HG03469 (cell line): ENCODE results near the gene HNMT.
"Not testable (repeated sequence)": the region's sequence is repeated elsewhere in the genome, so short reads cannot be mapped to it uniquely, and the experiment has no call there.

ENCODE experiments used
- ATAC-seq: cut with Tn5 transposase; IDR thresholded peaks from one replicate; pipeline ENCODE4 v1.9.1; 2021; ENCODE audit warnings: mild to moderate bottlenecking, moderate library complexity, moderate number of reproducible peaks; ENCODE audit not compliant: unreplicated experiment

HNMT gene

DNA sequence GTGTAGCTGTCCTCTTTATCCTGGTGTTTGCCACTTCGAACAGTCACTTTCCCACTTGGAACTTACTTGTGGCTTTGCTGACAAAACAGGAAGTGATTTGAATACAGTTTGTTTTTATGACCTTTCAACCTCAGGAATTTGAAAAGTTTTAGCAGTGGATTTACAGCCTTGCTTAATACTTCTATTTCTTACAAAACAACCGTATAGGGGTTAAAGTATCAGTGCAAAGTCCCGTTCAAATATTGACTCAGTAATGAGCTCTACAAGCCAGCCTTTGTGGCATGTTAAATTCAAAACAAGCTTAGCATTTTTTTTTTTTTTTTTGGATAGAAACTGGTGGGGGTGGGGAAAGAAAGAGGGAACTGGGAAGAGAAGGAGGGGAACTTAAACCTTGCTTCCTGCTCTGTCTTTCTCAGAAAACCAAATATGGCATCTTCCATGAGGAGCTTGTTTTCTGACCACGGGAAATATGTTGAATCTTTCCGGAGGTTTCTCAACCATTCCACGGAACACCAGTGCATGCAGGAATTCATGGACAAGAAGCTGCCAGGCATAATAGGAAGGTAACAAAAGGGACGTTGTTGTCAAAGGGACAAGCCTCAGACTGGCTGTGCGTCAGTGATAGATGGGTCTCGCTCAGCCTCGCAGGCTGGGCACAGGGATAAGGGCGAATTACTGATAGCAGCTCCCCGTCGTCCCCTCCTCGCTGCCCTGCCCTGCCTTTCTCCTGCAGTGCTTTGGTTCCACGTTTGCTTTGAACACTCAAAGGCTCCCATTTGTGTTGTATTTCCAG, at the start of gene HNMT:
TSS of gene HNMT (plus strand) at position 408 of the 793 bp plus-strand sequence. CDS start at position 427, 19 bp downstream.
- ATAC-seq: no peak

DNA sequence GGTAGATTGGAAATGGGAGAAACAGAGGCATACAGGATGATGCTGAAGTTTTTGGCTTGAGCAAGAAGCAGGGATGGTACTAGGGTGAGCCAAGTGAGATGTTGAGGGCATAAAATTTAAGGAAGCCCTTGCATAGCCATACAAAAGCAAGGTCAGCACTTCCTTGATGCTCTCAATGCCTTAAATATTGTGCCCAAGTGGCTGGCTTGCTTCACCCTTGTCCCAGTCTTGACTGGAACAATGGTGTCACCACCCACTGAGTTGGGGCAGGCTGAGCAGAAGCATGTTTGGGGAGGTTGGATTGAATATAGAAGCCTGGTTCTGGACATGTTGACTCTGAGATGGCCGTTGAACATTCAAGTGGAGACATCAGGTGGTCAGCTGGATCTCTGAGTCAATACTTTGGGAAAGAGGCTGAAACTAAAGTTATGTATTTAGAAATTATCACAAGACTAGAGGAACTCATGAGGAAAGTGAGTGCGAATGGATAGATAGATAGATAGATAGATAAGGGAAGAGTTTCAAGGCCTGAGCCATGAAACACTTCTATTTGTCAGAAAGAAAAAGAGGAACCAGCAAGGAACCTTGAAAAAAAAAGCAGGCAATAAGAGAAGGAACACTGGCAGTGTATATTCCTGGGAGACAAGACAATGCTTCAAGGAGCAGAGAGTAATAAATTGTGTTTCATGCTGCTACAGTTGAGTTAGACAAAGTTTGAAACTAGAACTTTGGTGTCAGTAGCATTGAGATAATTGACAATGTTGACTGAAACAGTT, 43.0 kb upstream of the HNMT start:
- ATAC-seq: no peak

DNA sequence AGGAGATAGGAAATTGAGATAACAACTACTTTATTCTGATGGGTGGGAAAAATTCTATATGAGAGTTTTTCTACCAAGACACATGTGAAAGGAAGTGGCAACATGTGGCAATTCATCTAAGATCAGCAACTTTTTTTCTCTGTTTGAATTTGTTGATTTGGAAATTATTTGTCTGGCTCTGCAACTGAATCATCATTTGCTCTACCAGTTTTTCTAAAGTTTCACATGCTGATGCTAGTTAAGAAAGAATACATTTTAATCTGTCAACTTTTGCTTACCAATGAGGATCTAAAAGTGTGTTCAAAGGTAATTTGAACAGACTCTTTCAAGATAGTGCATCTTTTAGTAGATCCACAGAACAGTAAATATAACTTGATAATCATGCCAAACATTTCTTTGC, 42.1 kb upstream of the HNMT start:
- ATAC-seq: not testable (repeated sequence)

DNA sequence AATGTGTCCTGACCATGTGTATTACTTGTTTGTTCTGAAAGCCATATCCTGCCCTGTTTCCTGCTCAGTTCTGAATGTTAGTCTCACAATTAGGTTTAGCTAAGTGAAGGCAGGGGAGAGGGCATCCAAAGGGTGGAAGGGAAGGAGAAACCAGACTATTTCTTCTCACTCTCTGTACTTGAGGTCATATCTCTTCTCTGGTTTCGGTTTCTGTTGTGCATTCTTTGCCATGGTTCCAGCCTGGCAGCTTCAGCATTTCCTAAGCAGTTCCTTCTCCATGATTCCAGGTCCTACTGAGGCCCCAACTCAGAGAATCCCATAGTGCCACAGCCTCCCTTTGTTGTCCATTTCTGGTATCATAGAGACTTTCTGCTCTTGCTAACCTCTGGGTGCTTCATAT, 40.3 kb upstream of the HNMT start:
- no peak for ATAC-seq

DNA sequence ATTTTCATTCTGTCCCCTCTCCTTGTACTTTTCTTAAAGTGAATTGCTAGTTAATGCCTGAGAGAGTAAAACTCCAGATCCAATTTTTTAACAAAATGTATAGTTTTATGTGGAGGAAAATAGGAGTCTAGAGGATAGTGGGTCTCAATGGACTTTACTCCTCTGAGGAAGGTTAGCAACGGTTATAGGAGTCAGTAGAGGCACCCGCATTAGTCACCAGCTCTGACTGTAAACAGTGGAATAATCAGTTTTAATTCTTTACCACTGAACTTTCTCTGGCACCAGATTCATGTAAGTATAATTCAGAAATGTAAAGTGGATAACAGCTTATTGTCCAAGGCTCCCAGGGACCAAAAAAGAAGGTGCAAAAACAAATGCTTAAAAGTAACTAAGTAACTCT, 38.7 kb upstream of the HNMT start:
- ATAC-seq: no peak

DNA sequence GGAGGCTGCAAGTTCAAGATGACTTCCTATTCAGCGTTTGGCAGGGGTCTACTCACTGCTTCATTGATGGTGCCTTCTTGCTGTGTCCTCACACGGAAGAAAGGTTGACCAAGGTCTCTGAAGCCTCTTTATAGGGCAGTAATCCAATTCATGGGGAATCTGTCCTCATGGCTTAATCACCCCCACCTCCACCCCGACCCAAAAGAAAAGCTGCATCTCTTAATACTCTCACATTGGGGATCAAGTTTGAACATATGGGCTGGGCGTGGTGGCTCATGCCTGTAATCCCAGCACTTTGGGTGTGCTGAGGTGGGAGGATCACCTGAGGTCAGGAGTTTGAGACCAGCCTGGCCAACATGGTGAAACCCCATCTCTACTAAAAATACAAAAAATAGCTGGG, 36.4 kb upstream of the HNMT start:
- ATAC-seq: no peak

DNA sequence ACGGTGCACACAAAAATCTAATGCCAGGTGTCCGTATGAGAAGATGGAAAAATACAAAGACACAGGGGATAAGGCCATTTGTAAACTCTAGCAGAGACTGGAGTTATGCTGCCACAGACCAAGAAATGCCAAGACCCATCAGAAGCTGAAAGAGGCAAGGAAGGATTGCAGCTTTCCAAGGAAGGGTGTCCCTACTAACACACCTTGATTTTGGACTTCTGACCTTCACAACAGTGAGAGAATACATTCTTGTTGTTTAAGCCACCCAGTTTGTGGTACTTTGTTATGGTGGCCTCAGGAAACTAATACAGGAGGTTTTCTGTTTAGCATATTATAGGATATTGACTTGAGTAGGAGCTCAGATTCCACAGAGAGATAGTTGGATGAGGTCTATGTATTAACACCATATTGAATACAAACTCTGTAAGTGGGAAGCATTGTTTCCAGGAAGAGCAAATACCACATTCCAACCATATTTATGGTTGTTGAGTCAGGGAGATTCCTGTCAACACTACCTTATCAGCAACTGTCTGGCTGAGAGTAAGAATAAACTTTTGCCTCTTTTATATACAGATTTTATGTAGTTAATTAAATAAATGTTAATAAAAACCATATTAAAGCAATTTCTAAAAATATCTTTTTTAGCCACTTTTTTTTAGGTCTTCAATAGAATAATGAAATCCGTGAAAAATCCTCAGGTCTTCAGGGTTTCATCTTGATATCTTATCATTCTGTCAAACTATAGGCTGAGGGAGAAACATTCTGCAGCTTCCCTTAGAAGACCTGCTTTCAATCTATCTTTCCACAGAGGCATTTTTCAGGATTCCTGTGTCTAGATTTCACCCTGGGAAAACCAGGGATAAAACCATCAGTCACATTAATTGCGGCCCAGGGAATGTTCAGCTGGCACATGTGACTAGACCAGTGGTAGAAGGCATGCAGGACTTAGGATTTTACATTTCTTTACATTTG, 35.4 kb upstream of the HNMT start:
- no peak for ATAC-seq

DNA sequence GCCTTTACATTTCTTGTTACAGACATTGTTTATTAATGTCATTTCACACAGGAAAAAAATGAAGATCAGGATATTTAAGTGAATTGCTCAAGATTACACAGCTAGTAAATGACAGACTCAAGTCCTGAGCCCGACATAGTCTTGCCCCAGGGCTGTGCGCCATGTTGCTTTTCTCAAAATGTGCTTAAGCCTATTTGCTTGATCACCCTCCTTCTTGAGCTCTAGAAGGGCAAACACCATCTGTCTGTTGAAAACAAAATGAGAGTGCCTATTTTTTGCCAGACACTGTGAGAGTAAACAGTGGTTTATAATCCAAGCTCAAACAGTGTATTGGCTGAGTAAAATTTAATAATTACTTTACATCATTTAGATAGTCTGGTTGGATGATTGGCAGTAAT, 34.8 kb upstream of the HNMT start:
- no peak for ATAC-seq

DNA sequence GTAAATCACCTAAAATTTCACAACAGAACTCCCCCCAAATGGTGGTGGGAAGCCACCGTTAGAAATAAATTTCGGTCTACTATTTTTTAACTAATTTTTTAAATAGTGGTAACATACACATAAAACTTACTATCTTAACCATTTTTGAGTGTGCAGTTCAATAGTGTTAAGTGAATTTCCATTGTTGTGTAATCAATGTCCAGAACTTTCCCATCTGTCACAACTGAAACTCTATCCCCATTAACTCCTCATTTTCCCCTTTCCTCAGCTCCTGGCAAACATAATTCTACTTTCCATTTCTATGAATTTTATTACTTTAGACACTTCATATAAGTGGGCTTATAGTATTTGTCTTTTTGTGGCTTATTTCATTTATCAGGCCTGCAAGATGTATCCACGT, 34.1 kb upstream of the HNMT start:
- no peak for ATAC-seq

DNA sequence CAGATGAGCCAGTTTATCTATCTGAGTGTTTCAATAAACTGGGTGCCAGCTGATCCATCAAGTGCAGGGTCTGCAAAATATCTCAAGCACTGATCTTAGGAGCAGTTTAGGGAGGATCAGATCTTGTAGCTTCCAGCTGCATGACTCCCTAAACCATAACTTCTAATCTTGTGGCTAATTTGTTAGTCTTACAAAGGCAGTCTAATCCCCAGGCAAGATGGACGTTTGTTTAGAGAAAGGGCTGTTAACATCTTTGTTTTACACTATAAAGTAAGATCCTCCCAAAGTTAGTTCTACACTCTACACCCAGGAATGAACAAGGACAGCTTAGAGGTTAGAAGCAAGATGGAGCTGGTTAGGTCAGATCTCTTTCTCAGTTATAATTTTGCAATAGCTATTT, 28.7 kb upstream of the HNMT start:
- no peak for ATAC-seq

DNA sequence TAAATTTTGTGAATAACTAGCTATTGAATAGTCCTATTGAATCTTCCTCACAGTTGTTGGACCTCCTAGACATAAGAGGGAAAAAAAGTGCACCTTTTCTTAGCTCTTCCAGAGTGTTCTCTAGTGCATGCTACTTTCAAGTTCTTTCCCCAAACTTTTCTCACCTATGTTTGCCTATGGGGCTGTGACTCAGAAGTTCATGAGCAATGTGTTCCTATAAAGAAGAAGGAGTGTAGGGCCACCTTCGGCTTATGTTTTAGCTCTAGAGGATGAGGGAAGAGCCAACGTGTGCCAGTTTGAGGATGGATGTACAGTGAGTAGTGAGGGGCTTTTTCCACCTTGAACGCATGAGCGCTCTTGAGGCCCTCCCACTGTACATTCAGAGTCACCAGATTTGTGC, 27.0 kb upstream of the HNMT start:
- ATAC-seq: no peak

DNA sequence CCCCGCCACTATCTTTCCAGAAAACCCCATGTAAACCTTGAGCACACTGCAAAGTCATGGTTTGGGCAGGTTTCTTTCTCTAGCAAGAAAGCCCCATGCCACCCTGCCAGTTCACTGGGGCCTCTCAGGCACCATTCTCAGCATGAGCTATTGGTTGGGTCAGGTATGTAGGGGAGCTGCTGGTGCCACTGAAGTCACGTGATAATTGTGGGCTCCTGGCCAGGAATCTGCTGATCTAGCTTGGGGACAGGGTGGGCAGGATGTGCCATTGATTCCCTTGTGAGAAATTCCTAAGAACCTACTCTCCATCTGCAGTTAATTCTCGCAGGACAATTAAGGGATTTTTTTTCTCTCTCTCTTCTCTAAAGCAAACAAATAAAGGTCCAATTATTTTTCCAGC, 26.5 kb upstream of the HNMT start:
- no peak for ATAC-seq

DNA sequence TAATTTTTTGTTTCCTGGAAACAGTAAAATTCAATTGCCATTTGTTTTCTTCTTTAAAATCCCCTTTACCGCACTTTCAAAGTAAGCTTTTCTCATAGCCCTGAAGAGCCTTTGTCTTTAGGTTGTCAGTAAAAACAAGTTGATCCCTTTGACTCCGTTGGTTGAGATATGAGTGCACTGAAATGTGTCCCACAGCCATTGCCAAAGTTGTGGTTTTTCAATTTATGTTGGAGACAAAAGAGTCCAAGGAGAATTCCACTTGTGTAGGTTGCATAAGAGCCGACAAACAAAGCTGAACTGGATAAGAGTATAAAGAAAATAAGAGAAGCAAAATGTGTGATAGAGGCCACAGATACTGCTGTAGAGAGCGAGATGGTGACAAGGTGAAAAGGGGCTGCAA, 26.1 kb upstream of the HNMT start:
- no peak for ATAC-seq

DNA sequence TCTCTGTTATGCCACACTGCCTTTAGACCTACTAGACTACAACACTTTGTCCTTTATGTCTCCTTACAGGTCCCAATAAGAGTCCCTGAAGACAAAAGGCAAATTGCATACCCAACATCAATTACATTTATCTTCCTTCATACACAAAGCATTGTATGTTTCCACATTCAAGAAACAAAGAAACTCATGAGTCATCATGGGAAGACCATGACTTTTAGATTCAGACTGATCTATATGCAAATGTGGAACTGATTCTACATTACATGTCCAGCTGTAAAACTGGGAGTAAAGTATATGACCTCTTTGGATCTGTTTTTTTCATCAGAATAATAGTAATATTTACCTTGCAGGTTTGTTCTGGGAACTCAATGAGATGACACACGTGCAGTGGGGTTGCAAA, 25.2 kb upstream of the HNMT start:
- ATAC-seq: no peak

DNA sequence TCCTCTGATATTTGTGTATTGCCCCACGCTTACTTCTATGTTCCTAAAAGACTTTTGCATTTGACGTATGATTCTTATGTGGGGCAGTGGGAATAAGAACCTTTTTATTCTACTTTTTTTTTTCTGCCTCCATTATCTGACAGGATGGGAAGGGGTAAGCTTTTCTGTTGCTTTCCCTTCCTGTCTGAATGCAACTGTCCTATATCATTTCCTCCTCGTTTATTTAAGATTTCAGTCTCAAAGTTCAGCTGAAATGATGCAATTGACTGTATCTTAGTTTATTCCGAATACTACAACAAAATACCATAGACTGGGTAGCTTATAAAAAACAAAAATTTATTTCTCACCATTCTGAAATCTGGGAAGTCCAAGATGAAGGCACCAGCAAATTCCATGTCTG, 24.1 kb upstream of the HNMT start:
- no peak for ATAC-seq

DNA sequence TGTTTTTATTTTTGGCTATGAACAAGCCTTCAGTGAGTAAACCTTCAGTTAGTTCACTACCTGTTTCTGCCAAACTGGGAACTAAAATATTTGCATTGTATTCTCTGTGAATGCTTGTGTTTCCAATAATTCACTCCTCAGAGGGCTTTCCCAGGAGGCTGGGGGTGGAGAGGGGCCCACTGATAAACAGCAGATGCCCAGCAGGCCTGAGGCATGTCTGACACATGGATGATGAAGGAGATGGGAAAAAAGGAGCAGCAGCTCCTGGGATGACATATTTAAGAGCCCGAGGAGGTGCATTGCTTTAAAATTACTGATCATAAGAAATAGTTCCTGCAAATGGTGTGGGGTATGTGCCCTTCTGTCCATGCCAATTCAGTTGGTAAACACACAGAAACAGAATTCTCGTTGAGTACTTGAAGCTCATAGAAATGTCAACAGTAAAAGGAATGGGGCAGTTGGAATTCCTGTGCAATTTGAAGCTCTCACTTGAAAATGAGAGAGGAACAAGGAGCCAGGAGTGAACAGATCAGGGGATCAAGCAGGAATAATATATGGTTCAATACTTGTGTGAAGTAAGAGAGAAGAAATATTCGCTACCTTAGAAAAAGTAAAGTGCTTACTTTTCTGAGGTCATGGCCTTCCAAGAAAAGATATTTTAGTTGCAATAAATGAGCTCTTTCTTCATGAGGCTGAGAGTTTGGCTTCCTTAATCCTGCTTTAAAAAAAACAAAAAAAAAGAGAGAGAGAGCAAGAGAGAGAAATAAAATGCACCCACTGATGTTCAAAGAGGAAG, 22.0 kb upstream of the HNMT start:
- ATAC-seq: no peak

DNA sequence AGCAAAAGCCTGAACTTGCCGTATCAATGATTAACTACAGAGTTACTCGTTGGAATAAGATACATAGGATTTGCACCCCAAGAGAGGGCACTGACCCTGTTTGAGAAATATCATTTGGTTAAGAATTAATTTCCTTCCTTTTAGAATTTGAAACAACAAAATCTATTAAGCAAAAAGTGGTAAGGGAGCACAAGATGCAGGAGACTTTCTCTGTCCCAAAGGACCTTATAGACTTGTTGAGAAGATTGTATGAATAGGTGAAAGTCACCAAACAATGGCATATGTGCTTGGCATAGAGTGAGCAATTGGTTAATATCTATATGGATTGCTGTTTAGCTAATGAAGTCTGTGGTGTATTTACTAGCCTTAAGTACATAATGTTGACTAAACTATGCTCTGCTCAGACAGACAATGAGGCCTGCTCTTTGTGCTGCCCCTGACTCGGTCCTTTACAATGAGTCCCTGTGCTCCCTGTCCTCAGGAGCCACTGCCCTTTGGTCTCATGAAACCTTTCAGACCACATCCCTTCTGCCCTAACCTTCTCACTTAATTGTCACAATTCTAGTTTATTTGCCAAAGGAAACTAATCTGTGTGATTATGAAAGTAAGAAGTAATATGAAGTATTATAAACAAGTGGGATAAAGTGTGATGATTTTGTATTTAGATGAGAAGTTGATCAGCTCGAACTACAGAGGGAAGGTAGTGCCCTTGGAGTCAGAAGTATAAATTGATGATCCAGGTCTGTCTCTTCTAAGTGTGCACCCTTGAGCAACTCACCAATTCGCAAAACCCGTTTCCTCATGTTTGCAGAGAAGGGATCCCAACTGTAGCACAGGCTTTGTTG, 21.2 kb upstream of the HNMT start:
- no peak for ATAC-seq

DNA sequence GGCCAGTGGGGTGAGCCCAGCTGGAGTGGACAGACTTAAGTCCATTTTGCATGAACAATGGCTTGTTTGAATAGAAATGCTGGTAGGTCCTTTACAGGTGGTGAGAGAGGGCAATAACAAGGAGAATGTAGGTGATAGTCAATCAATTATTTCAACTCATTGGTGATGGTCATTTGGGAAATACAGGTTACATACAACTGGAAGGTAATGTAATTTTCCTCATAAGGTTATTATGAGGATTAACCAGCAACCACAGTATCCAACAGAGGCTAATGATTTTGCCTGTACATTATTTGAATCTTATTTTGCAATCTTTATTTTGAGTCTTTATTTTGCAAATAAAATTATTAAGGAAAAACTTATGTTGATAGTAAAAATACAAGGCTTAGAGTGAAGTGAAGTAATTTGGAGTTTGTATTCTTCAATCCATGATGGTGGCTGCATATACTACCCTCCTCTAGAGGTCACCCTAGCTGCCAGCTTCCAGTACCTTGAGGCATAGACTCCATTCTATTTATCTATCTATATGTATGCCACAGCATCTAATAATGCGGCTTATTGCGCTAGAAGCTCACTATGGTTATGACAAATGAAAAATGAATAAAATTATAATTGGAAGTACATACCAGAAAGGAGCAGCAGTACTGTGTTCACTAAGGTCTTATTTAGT, 20.5 kb upstream of the HNMT start:
- no peak for ATAC-seq

DNA sequence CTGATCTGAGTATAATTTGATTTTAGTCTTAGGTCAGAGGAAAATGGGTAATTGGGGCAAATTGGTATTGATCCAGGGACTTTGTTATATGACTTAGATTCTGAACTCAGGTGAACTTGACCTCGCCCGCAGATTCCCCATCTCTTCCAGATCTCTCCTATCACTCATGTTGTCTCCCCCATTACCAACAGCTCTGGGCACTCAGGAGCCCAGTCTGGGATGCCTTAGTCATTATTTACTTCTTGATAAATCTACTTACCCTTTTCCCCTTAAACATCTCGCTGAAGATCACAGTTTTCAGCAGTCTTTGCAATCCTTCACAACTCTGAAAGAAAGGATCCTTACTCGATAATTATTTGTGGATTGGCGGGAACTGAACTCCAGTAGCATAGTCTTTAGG, 19.6 kb upstream of the HNMT start:
- ATAC-seq: no peak
